Measurements from ENCODE around the gene PRKAR1B.
"Not testable (repeated sequence)": the region's sequence is repeated elsewhere in the genome, so short reads cannot be mapped to it uniquely, and the experiment has no call there.

Gene PRKAR1B

GRCh38 chr7:641966-642365 lies 85.1 kb downstream of the PRKAR1B start:
- no peak for DNase-seq

- no peak for DNase-seq
These were observed 85.8 kb downstream of the PRKAR1B start for GRCh38 chr7:641269-641671.

- no peak for DNase-seq
These were observed 88.6 kb downstream of the PRKAR1B start for GRCh38 chr7:638256-639011.

- no peak for DNase-seq
These were observed 89.3 kb downstream of the PRKAR1B start for GRCh38 chr7:637826-638225.

- peak; percentile 66 for DNase-seq
These were observed 90.7 kb downstream of the PRKAR1B start for GRCh38 chr7:636396-636795.

GRCh38 chr7:635687-636382 lies 91.2 kb downstream of the PRKAR1B start:
- DNase-seq = not testable (repeated sequence)

GRCh38 chr7:635227-635626 lies 91.9 kb downstream of the PRKAR1B start:
- DNase-seq = no peak

- no peak for DNase-seq
These were observed 93.6 kb downstream of the PRKAR1B start for GRCh38 chr7:633381-634018.

GRCh38 chr7:632831-633210 lies 94.3 kb downstream of the PRKAR1B start:
- DNase-seq = no peak

- no peak for DNase-seq
These were observed 94.9 kb downstream of the PRKAR1B start for GRCh38 chr7:631964-632830.

GRCh38 chr7:631291-631711 lies 95.8 kb downstream of the PRKAR1B start:
- no peak for DNase-seq

- DNase-seq = peak; percentile 1
These were observed 96.5 kb downstream of the PRKAR1B start for GRCh38 chr7:630539-630938.

- DNase-seq = peak; percentile 2
These were observed 97.0 kb downstream of the PRKAR1B start for GRCh38 chr7:630111-630511.

- DNase-seq = no peak
These were observed 98.3 kb downstream of the PRKAR1B start for GRCh38 chr7:628826-629225.

- DNase-seq = no peak
These were observed 98.7 kb downstream of the PRKAR1B start for GRCh38 chr7:628402-628763.

GRCh38 chr7:627661-628401 lies 99.2 kb downstream of the PRKAR1B start:
- no peak for DNase-seq

- DNase-seq = no peak
These were observed 101.6 kb downstream of the PRKAR1B start for GRCh38 chr7:625376-625971.

GRCh38 chr7:623464-623863 lies 103.6 kb downstream of the PRKAR1B start:
- DNase-seq = no peak

GRCh38 chr7:621572-622285 lies 105.4 kb downstream of the PRKAR1B start:
- DNase-seq = no peak

GRCh38 chr7:620885-621284 lies 106.2 kb downstream of the PRKAR1B start:
- DNase-seq = no peak

GRCh38 chr7:620056-620455 lies 107.0 kb downstream of the PRKAR1B start:
- no peak for DNase-seq

All from CD4-positive, alpha-beta T cell treated with Interleukin-17A for 4 hours (primary cell).